GDM1 (cell line): ENCODE results near the gene ACOT13.
"Not testable (repeated sequence)": the region's sequence is repeated elsewhere in the genome, so short reads cannot be mapped to it uniquely, and the experiment has no call there.

Experiments
- DNase-seq: peaks from one replicate; lab custom pipeline; 2025; lab: John Stamatoyannopoulos, UW

Gene ACOT13

GRCh38 chr6:24662236-24662635, 4.6 kb upstream of the ACOT13 start:
- DNase-seq: no peak

- DNase-seq: no peak
These were observed 3.7 kb upstream of the ACOT13 start for GRCh38 chr6:24663189-24663588.

GRCh38 chr6:24664046-24664987, 2.6 kb upstream of the ACOT13 start:
- no peak for DNase-seq

- peak; percentile 41 for DNase-seq
These were observed 708 bp upstream of the ACOT13 start for GRCh38 chr6:24666097-24666640.

- DNase-seq: no peak
These were observed 514 bp downstream of the ACOT13 start for GRCh38 chr6:24667378-24667803.

GRCh38 chr6:24668066-24668996, 1.5 kb downstream of the ACOT13 start:
- peak; percentile 95 for DNase-seq

- no peak for DNase-seq
These were observed 2.1 kb downstream of the ACOT13 start for GRCh38 chr6:24668997-24669361.

- DNase-seq: not testable (repeated sequence)
These were observed 3.6 kb downstream of the ACOT13 start for GRCh38 chr6:24670492-24670891.

- DNase-seq: not testable (repeated sequence)
These were observed 4.2 kb downstream of the ACOT13 start for GRCh38 chr6:24671077-24671476.

GRCh38 chr6:24672620-24673182, 5.8 kb downstream of the ACOT13 start:
- DNase-seq: no peak

- no peak for DNase-seq
These were observed 6.7 kb downstream of the ACOT13 start for GRCh38 chr6:24673625-24674024.

GRCh38 chr6:24678792-24679352, 12.0 kb downstream of the ACOT13 start:
- not testable (repeated sequence) for DNase-seq

GRCh38 chr6:24680582-24680981, 13.7 kb downstream of the ACOT13 start:
- DNase-seq: no peak

GRCh38 chr6:24683297-24684296, 16.7 kb downstream of the ACOT13 start:
- DNase-seq: no peak

GRCh38 chr6:24686408-24686807, 19.5 kb downstream of the ACOT13 start:
- no peak for DNase-seq

GRCh38 chr6:24686946-24687345, 20.1 kb downstream of the ACOT13 start:
- DNase-seq: no peak

GRCh38 chr6:24689964-24690363, 23.1 kb downstream of the ACOT13 start:
- no peak for DNase-seq

GRCh38 chr6:24690593-24690992, 23.7 kb downstream of the ACOT13 start:
- no peak for DNase-seq

- no peak for DNase-seq
These were observed 24.7 kb downstream of the ACOT13 start for GRCh38 chr6:24691550-24691949.

- DNase-seq: no peak
These were observed 25.1 kb downstream of the ACOT13 start for GRCh38 chr6:24692003-24692402.
